Upper lobe of left lung (tissue), 6 donors: ENCODE data around the gene LAMB4. TPM values are rescaled to one million over a fixed set of nuclear protein-coding genes. Genes with fewer than 3 reads are reported as not detected.

Experiments
- ATAC-seq, 2 donors: fragments of 200-7000 bp; cut with Tn5 transposase; one replicate each; pipeline ENCODE4 v1.9.1; 2022; ENCODE audit warnings: mild to moderate bottlenecking in 2 of 2, moderate library complexity in 2 of 2; ENCODE audit not compliant: low FRiP score in 2 of 2
- DNase-seq, 2 donors: peaks; one replicate each; pipeline ENCODE4 v3.0.0-alpha.2; 2019 to 2020
- H3K27ac ChIP-seq, 4 donors: fragments of 200-600 bp; sonication (generic); one replicate each; pipeline ENCODE4 v1.5.1; 2016 to 2019
- H3K27me3 ChIP-seq, 4 donors: fragments of 200-600 bp; sonication (generic); one replicate each; pipeline ENCODE4 v1.5.1; 2017 to 2019
- H3K36me3 ChIP-seq, 4 donors: fragments of 200-600 bp; sonication (generic); one replicate each; pipeline ENCODE4 v1.5.1; 2016 to 2019
- H3K4me1 ChIP-seq, 4 donors: fragments of 200-600 bp; sonication (generic); one replicate each; pipeline ENCODE4 v1.5.1; 2018 to 2019
- H3K4me3 ChIP-seq, 4 donors: fragments of 200-600 bp; sonication (generic); one replicate each; pipeline ENCODE4 v1.5.1; 2017 to 2019; ENCODE audit warnings: mild to moderate bottlenecking in 2 of 4, moderate library complexity in 1 of 4
- H3K9me3 ChIP-seq, 4 donors: fragments of 200-600 bp; sonication (generic); one replicate each; pipeline ENCODE4 v1.5.1; 2018 to 2019
- EP300 ChIP-seq, 4 donors: sonication (generic); formaldehyde crosslinking; IDR thresholded peaks; one replicate each; pipeline ENCODE4 v1.5.1; 2017; ENCODE audit warnings: antibody characterized with exemption in 4 of 4, control low read depth in 2 of 4
- POLR2A ChIP-seq, 4 donors: fragments of 450-650 bp; IDR thresholded peaks; one replicate each; pipeline ENCODE4 v1.5.1; 2016 to 2017; ENCODE audit warnings: antibody characterized with exemption in 4 of 4, mild to moderate bottlenecking in 2 of 4
- POLR2AphosphoS5 ChIP-seq, 2 donors: sonication (generic); formaldehyde crosslinking; IDR thresholded peaks; one replicate each; pipeline ENCODE4 v1.5.1; 2017; ENCODE audit warnings: antibody characterized with exemption in 2 of 2
- WGBS, 2 donors: methylation state at CpG; one replicate each; pipeline ENCODE4 v1.1.5; 2017 to 2018; 5-methylcytosine and 5-hydroxymethylcytosine counted together
- total RNA-seq, 6 donors: library from RNA; depleted of rRNA in 4 of 6; stranded (reverse); fragments of >200 nt in 4 of 6; gene quantifications; one replicate each; pipeline versions ENCODE4 v1.1.0 to v1.2.1, GENCODE V29; 2016 to 2021
- TF ChIP-seq, protein P1 (sequence below), 6 experiments: fragments of 450-650 bp in 4 of 6; fragments of 200-600 bp in 2 of 6; sonication (generic) in 2 of 6; IDR thresholded peaks; one replicate each; pipeline ENCODE4 v1.5.1; 2016 to 2019; ENCODE audit warnings: antibody characterized with exemption in 6 of 6
- donor health status: DM: no; HTN: no; CAD: no; lungs with moderate emphysema.
- donor health status: DM: no; HTN: yes; CAD: no; lungs with severe emphysema.

The LAMB4 gene, protein sequence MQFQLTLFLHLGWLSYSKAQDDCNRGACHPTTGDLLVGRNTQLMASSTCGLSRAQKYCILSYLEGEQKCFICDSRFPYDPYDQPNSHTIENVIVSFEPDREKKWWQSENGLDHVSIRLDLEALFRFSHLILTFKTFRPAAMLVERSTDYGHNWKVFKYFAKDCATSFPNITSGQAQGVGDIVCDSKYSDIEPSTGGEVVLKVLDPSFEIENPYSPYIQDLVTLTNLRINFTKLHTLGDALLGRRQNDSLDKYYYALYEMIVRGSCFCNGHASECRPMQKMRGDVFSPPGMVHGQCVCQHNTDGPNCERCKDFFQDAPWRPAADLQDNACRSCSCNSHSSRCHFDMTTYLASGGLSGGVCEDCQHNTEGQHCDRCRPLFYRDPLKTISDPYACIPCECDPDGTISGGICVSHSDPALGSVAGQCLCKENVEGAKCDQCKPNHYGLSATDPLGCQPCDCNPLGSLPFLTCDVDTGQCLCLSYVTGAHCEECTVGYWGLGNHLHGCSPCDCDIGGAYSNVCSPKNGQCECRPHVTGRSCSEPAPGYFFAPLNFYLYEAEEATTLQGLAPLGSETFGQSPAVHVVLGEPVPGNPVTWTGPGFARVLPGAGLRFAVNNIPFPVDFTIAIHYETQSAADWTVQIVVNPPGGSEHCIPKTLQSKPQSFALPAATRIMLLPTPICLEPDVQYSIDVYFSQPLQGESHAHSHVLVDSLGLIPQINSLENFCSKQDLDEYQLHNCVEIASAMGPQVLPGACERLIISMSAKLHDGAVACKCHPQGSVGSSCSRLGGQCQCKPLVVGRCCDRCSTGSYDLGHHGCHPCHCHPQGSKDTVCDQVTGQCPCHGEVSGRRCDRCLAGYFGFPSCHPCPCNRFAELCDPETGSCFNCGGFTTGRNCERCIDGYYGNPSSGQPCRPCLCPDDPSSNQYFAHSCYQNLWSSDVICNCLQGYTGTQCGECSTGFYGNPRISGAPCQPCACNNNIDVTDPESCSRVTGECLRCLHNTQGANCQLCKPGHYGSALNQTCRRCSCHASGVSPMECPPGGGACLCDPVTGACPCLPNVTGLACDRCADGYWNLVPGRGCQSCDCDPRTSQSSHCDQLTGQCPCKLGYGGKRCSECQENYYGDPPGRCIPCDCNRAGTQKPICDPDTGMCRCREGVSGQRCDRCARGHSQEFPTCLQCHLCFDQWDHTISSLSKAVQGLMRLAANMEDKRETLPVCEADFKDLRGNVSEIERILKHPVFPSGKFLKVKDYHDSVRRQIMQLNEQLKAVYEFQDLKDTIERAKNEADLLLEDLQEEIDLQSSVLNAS (N-terminal part only)
- total RNA-seq, result 10 to 100 TPM in 1 of 6 donors, under 1 TPM in 3, not detected in 2; 0.10 to 18.9 (median 0.47) TPM

DNA sequence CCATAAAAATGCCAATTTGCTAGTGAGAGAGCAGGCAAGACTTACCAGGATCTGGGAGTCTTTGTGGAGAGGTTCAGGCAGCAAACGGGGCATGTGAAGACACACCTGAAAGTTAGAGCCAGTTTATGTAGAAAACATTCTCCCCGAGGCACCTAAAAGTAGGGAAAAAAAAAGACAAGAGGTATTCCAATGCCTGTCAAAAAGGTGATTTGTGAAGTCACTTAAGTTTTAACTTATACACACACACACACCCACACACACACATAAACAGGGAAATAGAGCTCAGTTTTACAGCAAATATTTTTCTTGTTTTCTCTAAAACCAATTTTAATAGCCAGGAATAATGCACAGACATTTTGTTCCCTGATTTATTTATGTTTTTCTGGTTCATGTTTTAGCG lies at the start of gene LAMB4:
LAMB4 (minus strand) TSS at position 101 of the 400 bp plus-strand sequence. CDS start 7,197 bp downstream, outside the sequence.
- 92% methylated on average over 3 of the region's 3 CpGs for WGBS, 2 donors
- H3K36me3 ChIP-seq, result no peaks in the 10 kb centered on the region

DNA sequence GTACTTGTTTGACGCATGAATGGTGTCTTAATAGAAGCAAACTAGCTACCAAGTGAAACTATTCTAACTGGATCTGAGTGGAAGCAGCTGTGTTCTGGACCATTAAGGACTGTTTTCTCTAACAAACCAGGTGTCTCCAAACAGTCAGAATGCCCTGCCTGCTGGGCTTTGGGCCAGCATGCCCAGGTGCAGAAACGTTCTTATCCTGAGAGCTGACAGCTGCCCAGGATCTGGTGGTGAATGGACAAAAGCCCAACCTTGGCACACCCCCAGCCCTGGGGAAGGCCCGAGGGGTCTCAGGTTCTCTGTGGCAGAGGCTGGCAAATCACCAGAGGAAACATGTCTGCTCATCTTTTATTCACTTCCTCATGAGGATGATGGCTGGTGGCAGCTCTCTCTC lies 48.2 kb upstream of the LAMB4 start:
- Histone ChIP-seq H3K9me3 (no peaks in the 10 kb centered on the region), H3K4me3 (no peak overlapping the region), H3K27ac (no peak overlapping the region), H3K27me3 (no peaks in the 10 kb centered on the region), H3K36me3 (no peaks in the 10 kb centered on the region), H3K4me1 (no peaks in the 10 kb centered on the region)
- WGBS, 2 donors, result 44 to 48% methylated on average over 3 of the region's 3 CpGs
- DNase-seq (peak in 1 of 2 donors; percentile 2), ATAC-seq (no peak)
- TF ChIP-seq, protein P1, sequence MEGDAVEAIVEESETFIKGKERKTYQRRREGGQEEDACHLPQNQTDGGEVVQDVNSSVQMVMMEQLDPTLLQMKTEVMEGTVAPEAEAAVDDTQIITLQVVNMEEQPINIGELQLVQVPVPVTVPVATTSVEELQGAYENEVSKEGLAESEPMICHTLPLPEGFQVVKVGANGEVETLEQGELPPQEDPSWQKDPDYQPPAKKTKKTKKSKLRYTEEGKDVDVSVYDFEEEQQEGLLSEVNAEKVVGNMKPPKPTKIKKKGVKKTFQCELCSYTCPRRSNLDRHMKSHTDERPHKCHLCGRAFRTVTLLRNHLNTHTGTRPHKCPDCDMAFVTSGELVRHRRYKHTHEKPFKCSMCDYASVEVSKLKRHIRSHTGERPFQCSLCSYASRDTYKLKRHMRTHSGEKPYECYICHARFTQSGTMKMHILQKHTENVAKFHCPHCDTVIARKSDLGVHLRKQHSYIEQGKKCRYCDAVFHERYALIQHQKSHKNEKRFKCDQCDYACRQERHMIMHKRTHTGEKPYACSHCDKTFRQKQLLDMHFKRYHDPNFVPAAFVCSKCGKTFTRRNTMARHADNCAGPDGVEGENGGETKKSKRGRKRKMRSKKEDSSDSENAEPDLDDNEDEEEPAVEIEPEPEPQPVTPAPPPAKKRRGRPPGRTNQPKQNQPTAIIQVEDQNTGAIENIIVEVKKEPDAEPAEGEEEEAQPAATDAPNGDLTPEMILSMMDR (IDR thresholded peaks at IDR 0.05), result no peak
- TF ChIP-seq POLR2AphosphoS5 (IDR thresholded peaks at IDR 0.05) (no peak), EP300 (IDR thresholded peaks at IDR 0.05) (no peak), POLR2A (IDR thresholded peaks at IDR 0.05) (no peak)

More for the DNA sequence above, at the start of gene LAMB4:
- TF ChIP-seq POLR2A (IDR thresholded peaks at IDR 0.05), result no peak
- no peak for TF ChIP-seq POLR2AphosphoS5 (IDR thresholded peaks at IDR 0.05)
- TF ChIP-seq, protein P1 (IDR thresholded peaks at IDR 0.05), result no peak
- no peak for TF ChIP-seq EP300 (IDR thresholded peaks at IDR 0.05)
- Histone ChIP-seq H3K9me3 (no peaks in the 10 kb centered on the region), H3K4me1 (no peaks in the 10 kb centered on the region), H3K27me3 (no peaks in the 10 kb centered on the region), H3K4me3 (no peak within 1 kb of the TSS), H3K27ac (no peak within 1 kb of the TSS)
- DNase-seq (no peak), ATAC-seq (no peak)

DNA sequence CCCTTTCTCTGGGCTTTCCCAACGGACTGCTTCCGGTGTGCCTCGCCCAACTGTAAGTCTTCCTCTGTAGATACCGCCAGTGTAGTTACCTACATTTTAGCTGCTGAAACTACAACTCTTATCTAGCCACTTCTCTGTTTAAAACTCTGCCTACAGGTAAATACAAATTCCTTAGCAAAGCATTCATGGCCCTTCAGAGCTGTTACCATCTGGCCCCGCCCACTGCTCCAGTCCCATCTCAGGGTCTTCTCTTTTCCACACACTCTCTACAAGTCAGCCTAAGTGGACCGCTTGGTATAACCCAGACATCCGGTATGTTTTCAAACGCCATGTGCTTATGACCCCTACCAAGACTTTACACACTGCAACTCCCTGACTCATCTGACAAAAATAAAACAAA lies 41.0 kb upstream of the LAMB4 start:
- no peak for ATAC-seq
- H3K4me1 ChIP-seq, result no peaks in the 10 kb centered on the region
- H3K9me3 ChIP-seq, result no peaks in the 10 kb centered on the region
- H3K27me3 ChIP-seq, result no peaks in the 10 kb centered on the region
- WGBS, 2 donors, result 95 to 96% methylated on average over 8 of the region's 8 CpGs
- TF ChIP-seq EP300 (IDR thresholded peaks at IDR 0.05) (no peak), POLR2A (IDR thresholded peaks at IDR 0.05) (no peak), POLR2AphosphoS5 (IDR thresholded peaks at IDR 0.05) (no peak)
- TF ChIP-seq, protein P1 (IDR thresholded peaks at IDR 0.05), result no peak
- H3K27ac ChIP-seq, result no peak overlapping the region
- no peak overlapping the region for H3K4me3 ChIP-seq
- DNase-seq, result no peak
- H3K36me3 ChIP-seq, result no peaks in the 10 kb centered on the region

DNA sequence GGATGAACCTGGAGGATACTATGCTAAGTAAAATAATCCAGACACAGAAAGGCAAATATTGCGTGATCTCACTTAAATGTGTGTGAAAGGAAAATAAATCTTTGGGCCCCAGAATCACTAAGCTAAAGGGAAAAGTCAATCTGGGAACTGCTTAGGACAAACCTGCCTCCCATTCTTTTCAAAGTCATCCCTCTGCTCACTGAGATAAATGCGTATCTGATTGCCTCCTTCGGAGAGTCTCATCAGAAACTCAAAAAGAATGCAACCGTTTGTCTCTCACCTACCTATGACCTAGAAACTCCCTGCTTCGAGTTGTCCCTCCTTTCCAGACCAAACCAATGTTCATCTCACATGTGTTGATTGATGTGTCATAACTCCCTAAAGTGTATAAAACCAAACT lies 40.1 kb upstream of the LAMB4 start:
- WGBS, 2 donors, result 77 to 79% methylated on average over 5 of the region's 5 CpGs
- TF ChIP-seq, protein P1 (IDR thresholded peaks at IDR 0.05), result no peak
- TF ChIP-seq EP300 (IDR thresholded peaks at IDR 0.05) (no peak), POLR2A (IDR thresholded peaks at IDR 0.05) (no peak)
- no peaks in the 10 kb centered on the region for H3K9me3 ChIP-seq

More for the DNA sequence above, 40.1 kb upstream of the LAMB4 start:
- Histone ChIP-seq H3K27me3 (no peaks in the 10 kb centered on the region), H3K4me1 (no peaks in the 10 kb centered on the region), H3K27ac (no peak overlapping the region), H3K4me3 (no peak overlapping the region), H3K36me3 (no peaks in the 10 kb centered on the region)
- ATAC-seq (no peak), DNase-seq (no peak)
